Inferior parietal cortex (tissue), 1 donor: ENCODE data around the gene BACH1.
"Not testable (repeated sequence)": the region's sequence is repeated elsewhere in the genome, so short reads cannot be mapped to it uniquely, and the experiment has no call there.

Source experiments
- DNase-seq: peaks from one replicate; pipeline ENCODE4 v3.0.0-alpha.2; 2016; ENCODE audit errors: extremely low spot score

Gene BACH1

DNA sequence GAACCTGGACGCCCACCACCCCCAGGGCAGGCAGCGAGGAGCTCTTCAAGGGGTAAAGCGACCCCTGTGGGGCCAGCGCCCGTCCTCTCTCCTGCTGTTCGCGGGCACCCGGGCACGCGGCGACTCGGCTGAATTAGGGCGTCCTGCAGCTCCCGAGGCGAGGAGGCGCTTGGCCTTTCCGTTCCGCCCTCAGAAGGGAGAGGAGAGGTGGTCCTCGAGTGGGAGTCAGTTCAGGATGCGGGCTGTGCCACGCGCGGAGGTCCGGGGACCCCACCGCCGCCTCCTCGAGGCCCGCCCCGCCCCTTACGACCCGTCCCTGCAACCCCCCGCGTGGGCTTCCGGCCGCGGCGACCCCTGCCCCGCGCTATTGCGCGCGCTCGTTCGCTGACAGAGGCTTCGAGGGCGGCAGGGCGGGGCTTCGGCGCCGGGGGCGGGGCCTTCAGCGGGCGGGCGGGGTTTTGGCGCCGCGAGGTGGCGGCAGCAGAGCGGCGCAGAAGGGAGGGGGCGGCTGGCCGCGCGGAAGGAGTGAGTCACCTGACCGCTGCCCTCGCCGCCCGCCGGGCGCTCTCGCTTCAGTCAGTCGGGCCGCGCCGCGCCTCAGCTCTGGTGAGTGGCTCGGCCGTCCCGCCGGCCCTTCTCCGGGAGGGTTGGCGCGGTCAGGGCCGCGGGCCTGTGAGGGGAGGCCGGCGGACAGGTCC, at the start of gene BACH1:
Gene BACH1 (plus strand): TSS at position 575 of the 698 bp plus-strand sequence. CDS start 22,359 bp downstream, outside the sequence.
- peak; percentile 71 for DNase-seq

- DNase-seq = not testable (repeated sequence)
These were observed 49.4 kb upstream of the BACH1 start for GRCh38 chr21:29249289-29249688.

- DNase-seq = no peak
These were observed 48.1 kb upstream of the BACH1 start for GRCh38 chr21:29250636-29251035.

DNA sequence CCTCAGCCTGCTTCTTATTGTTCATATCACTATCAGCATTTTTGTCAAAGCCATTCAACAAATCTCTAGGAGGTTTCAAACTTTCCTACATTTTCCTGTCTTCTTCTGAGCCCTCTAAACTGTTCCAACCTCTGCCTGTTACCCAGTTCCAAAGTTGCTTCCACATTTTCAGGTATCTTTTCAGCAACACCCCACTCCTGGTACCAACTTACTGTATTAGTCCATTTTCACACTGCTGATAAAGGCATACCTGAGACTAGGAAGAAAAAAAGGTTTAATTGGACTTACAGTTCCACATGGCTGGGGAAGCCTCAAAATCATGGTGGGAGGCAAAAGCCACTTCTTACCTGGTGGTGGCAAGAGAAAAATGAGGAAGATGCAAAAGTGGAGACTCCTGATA, 44.9 kb upstream of the BACH1 start:
- DNase-seq = not testable (repeated sequence)

DNA sequence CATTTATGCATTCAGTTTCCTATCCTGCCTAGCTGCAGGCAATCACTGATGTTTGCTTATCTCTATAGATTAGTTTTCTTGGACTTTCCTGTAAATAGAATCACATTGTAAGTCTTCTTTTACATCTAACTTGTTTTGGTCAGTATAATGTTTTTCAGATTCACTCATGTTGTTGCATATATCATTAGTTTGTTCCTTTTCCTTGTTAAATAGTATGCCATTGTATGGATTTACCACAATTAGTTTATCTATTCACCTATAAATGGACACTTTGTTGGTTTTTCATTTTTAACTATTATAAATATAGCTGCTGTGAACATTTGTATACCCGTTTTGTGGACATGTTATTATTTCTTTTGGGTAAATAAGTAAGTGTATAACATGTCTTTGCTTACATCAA, 44.2 kb upstream of the BACH1 start:
- DNase-seq = no peak

DNA sequence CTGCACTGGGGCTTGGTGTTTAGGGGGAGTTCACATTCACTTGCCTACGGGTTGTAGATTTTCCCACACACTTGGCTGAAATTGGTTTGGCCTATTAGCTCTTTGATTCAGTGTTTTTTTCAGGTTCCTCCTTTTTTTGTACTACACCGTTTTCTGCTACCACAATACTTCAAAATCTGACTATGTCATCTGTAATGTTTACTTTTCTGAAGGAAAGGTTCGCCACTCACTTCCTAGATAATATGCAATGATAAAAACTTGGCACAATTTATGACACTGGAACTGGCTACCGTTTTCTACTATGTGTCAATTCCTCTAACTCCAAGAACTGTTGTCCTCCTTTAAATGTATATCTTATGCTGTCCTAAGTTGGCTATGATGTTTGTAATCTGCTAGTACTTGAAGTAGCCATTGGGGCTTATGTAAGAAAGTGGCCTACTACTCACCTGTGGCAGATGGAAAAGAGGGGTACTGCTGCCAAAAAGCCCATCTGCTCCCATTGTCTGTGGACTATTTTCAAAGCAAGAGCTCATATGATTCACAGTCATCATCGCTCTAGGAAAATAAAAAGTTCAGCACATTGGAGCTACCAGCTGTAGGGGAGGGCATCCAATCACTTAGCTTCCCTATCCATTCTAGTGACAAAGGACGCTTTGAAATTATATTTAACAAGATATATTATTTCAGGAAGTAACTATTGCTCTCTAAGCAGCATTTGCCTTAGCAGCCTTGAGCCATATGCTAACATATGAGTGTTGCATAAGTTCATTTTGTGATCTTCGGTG, 42.4 kb upstream of the BACH1 start:
- DNase-seq = no peak

DNA sequence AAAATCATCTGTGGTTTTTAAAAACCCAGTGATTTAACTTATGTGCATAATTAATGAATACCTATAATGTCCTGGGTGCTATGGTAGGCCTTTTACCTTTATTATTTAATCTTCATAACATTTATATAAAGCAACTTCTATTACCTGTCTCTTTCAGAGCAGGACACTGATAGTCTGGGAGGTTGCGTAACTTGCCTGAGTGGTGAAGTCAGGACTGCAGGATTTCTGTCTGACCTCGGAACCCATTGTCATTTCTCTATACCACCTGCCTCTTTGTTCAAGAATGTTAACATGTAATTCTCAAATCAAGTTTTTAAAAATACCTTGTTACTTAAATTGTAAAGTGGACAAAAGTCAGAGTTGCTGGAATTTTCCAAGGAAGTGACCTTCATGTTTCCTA, 41.0 kb upstream of the BACH1 start:
- DNase-seq = no peak

- DNase-seq = no peak
These were observed 39.9 kb upstream of the BACH1 start for GRCh38 chr21:29258626-29259338.

DNA sequence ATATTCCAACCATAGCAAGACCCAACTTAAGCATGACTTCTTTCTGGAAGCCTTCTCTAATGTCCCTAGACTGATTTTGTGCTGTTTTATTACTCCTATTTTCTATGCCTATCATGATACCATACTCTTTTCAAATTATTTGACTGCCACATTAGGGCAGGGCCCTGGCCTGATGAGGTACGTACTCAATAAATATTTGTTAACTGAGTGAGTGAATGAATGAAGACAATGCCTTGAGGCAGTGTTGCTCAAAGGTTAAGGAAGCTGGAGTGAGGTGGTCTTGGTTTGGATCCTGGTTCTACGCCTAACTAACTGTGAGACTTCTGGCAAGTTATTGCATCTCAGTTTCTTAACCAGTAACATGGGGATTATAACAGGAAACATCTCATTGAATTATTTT, 38.3 kb upstream of the BACH1 start:
- DNase-seq = no peak

GRCh38 chr21:29261555-29262540, 36.9 kb upstream of the BACH1 start:
- no peak for DNase-seq

DNA sequence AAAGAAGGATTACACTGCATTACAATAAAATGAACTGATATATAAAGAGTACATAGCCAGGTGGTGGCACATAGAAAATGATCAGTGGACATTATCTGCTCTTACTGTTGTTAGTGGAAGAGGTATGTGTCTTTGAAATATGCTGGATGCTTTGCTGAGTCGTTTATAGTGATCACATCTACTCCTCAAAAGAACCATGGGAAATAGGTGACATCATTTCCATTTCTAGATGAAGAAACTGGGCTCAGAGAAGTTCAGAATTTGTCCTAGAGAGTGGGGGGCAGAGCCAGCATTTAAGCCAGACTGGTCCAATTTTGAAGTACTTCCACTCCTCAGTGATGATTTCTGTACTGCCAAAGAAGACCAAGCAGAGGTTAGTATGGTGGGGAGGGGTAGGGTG, 34.0 kb upstream of the BACH1 start:
- DNase-seq = no peak

- no peak for DNase-seq
These were observed 32.8 kb upstream of the BACH1 start for GRCh38 chr21:29265690-29266479.

- DNase-seq = no peak
These were observed 31.1 kb upstream of the BACH1 start for GRCh38 chr21:29267666-29268065.

DNA sequence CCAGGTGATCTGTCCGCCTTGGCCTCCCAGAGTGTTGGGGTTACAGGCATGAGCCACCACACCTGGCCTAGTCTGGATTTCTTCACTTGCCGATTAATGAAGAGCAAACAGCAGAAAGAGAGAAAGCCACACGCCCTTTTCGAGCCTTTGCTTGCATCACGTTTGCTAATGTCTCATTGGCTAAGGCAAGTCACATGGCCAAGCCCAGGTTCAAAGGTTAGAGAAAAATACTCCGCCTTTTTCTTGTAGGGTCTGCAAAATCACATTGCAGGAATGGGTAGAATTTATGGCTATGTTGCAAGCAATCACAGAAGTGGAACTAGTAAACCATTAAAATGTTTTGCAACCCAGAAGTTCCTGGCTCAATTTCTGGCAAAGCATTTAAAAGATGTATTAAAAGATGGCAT, 26.8 kb upstream of the BACH1 start:
- DNase-seq = no peak

- DNase-seq = no peak
These were observed 21.3 kb upstream of the BACH1 start for GRCh38 chr21:29277442-29277841.

GRCh38 chr21:29279558-29279957, 19.2 kb upstream of the BACH1 start:
- DNase-seq = no peak

DNA sequence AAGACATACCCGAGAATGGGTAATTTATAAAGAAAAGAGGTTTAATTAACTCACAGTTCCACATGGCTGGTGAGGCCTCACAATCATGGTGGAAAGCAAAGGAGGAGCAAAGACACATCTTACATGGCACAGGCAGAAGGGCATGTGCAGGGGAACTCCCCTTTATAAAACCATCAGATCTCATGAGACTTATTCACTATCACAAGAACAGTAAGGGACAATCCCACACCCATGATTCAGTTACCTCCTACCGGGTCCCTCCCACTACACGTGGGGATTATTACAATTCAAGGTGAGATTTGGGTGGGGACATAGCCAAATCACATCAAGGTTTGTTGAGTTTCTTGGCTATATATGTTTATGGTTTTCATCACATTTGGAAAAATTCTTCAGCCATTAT, 16.9 kb upstream of the BACH1 start:
- not testable (repeated sequence) for DNase-seq

- DNase-seq = no peak
These were observed 11.3 kb upstream of the BACH1 start for GRCh38 chr21:29287383-29287782.

GRCh38 chr21:29288239-29288638, 10.5 kb upstream of the BACH1 start:
- no peak for DNase-seq

GRCh38 chr21:29289317-29289716, 9.4 kb upstream of the BACH1 start:
- no peak for DNase-seq

DNA sequence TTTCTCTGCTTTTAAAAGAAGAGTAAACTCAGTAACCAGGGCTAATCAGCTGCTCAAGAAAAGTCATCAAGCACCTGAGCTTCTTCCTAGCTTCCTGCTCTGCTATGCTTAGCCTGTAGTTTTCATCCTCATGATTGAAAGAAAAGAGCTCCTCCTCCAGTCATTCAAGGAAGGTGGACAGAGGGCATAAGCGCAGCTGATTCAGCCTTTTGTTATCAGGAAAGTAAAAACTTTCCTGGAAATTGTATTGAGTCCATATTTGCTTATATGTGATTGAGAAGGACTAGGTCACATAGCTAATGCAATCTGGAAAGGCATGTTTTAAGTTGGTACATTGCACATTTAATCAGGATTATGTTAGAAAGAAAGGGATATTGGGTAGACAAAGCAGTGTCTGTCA, 8.5 kb upstream of the BACH1 start:
- DNase-seq = no peak
